ENCODE data around the gene AQP6. TPM values are rescaled to one million over a fixed set of nuclear protein-coding genes. Genes with fewer than 3 reads are reported as not detected.

AQP6 gene
- not detected for total RNA-seq

- Mint-ChIP-seq H3K36me3 (ENCODE audit: low read depth) (no peaks in the 10 kb centered on the region), H3K4me3 (no peak within 1 kb of the TSS), H3K27ac (no peak within 1 kb of the TSS), H3K27me3 (ENCODE audit: low read depth) (peaks cover 11% of the 10 kb centered on the region), H3K4me1 (ENCODE audit: low read depth) (no peaks in the 10 kb centered on the region), H3K9me3 (no peaks in the 10 kb centered on the region)
- CTCF ChIA-PET, result interaction anchor here (0.6 to 1.2 kb wide), 3 partner anchors 67 to 97 kb away, joined by 3 to 4 read pairs (median 3); no protein-coding TSS in a partner anchor
- intact Hi-C loops (cut with micrococcal nuclease), result no loop called here
- no peak for DNase-seq
Measured at GRCh38 chr12:49972641-49973360, at the start of gene AQP6. Gene AQP6, plus strand, starts transcription at chr12:49972947. Its CDS starts 227 bp downstream, at chr12:49973174.

GRCh38 chr12:49923035-49923644 lies 49.6 kb upstream of the AQP6 start:
- no peaks in the 10 kb centered on the region for H3K9me3 Mint-ChIP-seq
- DNase-seq, result no peak
- CTCF ChIA-PET, result interaction anchor here (1.1 kb wide), 1 partner anchor 22 kb away, joined by 3 read pairs; no protein-coding TSS in a partner anchor
- H3K36me3 Mint-ChIP-seq (ENCODE audit: low read depth), result no peaks in the 10 kb centered on the region
- H3K4me1 Mint-ChIP-seq (ENCODE audit: low read depth), result no peaks in the 10 kb centered on the region
- no peak overlapping the region for H3K4me3 Mint-ChIP-seq
- intact Hi-C loops (cut with micrococcal nuclease), result no loop called here
- H3K27ac Mint-ChIP-seq, result no peak overlapping the region
- H3K27me3 Mint-ChIP-seq (ENCODE audit: low read depth), result no peaks in the 10 kb centered on the region

- CTCF ChIA-PET, result no interaction called here
- H3K27me3 Mint-ChIP-seq (ENCODE audit: low read depth), result no peaks in the 10 kb centered on the region
- H3K36me3 Mint-ChIP-seq (ENCODE audit: low read depth), result no peaks in the 10 kb centered on the region
- H3K27ac Mint-ChIP-seq, result no peak overlapping the region
- intact Hi-C loops (cut with micrococcal nuclease), result no loop called here
- no peak overlapping the region for H3K4me3 Mint-ChIP-seq
- DNase-seq, result no peak
- no peaks in the 10 kb centered on the region for H3K9me3 Mint-ChIP-seq
- H3K4me1 Mint-ChIP-seq (ENCODE audit: low read depth), result no peaks in the 10 kb centered on the region
Measured at GRCh38 chr12:49923880-49924556, 48.7 kb upstream of the AQP6 start.

- Mint-ChIP-seq H3K4me1 (ENCODE audit: low read depth) (no peaks in the 10 kb centered on the region), H3K36me3 (ENCODE audit: low read depth) (no peaks in the 10 kb centered on the region), H3K9me3 (no peaks in the 10 kb centered on the region), H3K27ac (no peak overlapping the region), H3K4me3 (no peak overlapping the region), H3K27me3 (ENCODE audit: low read depth) (peaks cover under 1% of the 10 kb centered on the region)
- CTCF ChIA-PET, result interaction anchor here (1.3 kb wide), 1 partner anchor 21 kb away, joined by 3 read pairs; no protein-coding TSS in a partner anchor
- intact Hi-C loops (cut with micrococcal nuclease), result no loop called here
- DNase-seq, result no peak
Measured at GRCh38 chr12:49924628-49925246, 48.0 kb upstream of the AQP6 start.

GRCh38 chr12:49925433-49926204 lies 47.1 kb upstream of the AQP6 start:
- Mint-ChIP-seq H3K36me3 (ENCODE audit: low read depth) (no peaks in the 10 kb centered on the region), H3K27ac (no peak overlapping the region), H3K4me3 (no peak overlapping the region), H3K4me1 (ENCODE audit: low read depth) (peaks cover 3% of the 10 kb centered on the region), H3K9me3 (no peaks in the 10 kb centered on the region), H3K27me3 (ENCODE audit: low read depth) (peaks cover 1% of the 10 kb centered on the region)
- CTCF ChIA-PET, result interaction anchor here (1.3 kb wide), 1 partner anchor 20 kb away, joined by 3 read pairs; no protein-coding TSS in a partner anchor
- no peak for DNase-seq
- intact Hi-C loops (cut with micrococcal nuclease), result no loop called here

GRCh38 chr12:49928471-49928870 lies 44.3 kb upstream of the AQP6 start:
- Mint-ChIP-seq H3K4me3 (no peak overlapping the region), H3K9me3 (no peaks in the 10 kb centered on the region), H3K36me3 (ENCODE audit: low read depth) (no peaks in the 10 kb centered on the region), H3K4me1 (ENCODE audit: low read depth) (peaks cover 7% of the 10 kb centered on the region), H3K27me3 (ENCODE audit: low read depth) (peaks cover 1% of the 10 kb centered on the region), H3K27ac (no peak overlapping the region)
- DNase-seq, result no peak
- CTCF ChIA-PET, result interaction anchor here (1.1 to 1.8 kb wide), 2 partner anchors 17 to 59 kb away, joined by 3 to 11 read pairs; no protein-coding TSS in a partner anchor
- intact Hi-C loops (cut with micrococcal nuclease), result no loop called here

GRCh38 chr12:49929581-49929980 lies 43.2 kb upstream of the AQP6 start:
- intact Hi-C loops (cut with micrococcal nuclease), result no loop called here
- H3K9me3 Mint-ChIP-seq, result no peaks in the 10 kb centered on the region
- H3K27ac Mint-ChIP-seq, result no peak overlapping the region
- CTCF ChIA-PET, result interaction anchor here (0.7 to 0.9 kb wide), 4 partner anchors 24 to 208 kb away, joined by 3 to 4 read pairs (median 3); no protein-coding TSS in a partner anchor
- H3K36me3 Mint-ChIP-seq (ENCODE audit: low read depth), result no peaks in the 10 kb centered on the region
- peaks cover 1% of the 10 kb centered on the region for H3K27me3 Mint-ChIP-seq (ENCODE audit: low read depth)
- DNase-seq, result no peak
- no peak overlapping the region for H3K4me3 Mint-ChIP-seq
- peaks cover 7% of the 10 kb centered on the region for H3K4me1 Mint-ChIP-seq (ENCODE audit: low read depth)

- intact Hi-C loops (cut with micrococcal nuclease), result no loop called here
- Mint-ChIP-seq H3K4me3 (no peak overlapping the region), H3K9me3 (no peaks in the 10 kb centered on the region), H3K27ac (no peak overlapping the region), H3K4me1 (ENCODE audit: low read depth) (peaks cover 7% of the 10 kb centered on the region), H3K27me3 (ENCODE audit: low read depth) (peaks cover 1% of the 10 kb centered on the region), H3K36me3 (ENCODE audit: low read depth) (no peaks in the 10 kb centered on the region)
- CTCF ChIA-PET, result interaction anchor here (1.7 to 3.4 kb wide), 3 partner anchors 15 to 36 kb away, joined by 5 to 18 read pairs (median 10); no protein-coding TSS in a partner anchor
- peak; percentile 19 for DNase-seq
Measured at GRCh38 chr12:49930515-49931288, 42.0 kb upstream of the AQP6 start.

GRCh38 chr12:49932023-49932422 lies 40.7 kb upstream of the AQP6 start:
- CTCF ChIA-PET, result interaction anchor here (0.6 to 3.4 kb wide), 7 partner anchors 13 to 178 kb away, joined by 3 to 18 read pairs (median 4); no protein-coding TSS in a partner anchor
- Mint-ChIP-seq H3K4me3 (no peak overlapping the region), H3K4me1 (ENCODE audit: low read depth) (peaks cover 7% of the 10 kb centered on the region), H3K36me3 (ENCODE audit: low read depth) (no peaks in the 10 kb centered on the region), H3K27ac (no peak overlapping the region), H3K9me3 (no peaks in the 10 kb centered on the region), H3K27me3 (ENCODE audit: low read depth) (peaks cover 1% of the 10 kb centered on the region)
- intact Hi-C loops (cut with micrococcal nuclease), result no loop called here
- no peak for DNase-seq

GRCh38 chr12:49932533-49933130 lies 40.1 kb upstream of the AQP6 start:
- Mint-ChIP-seq H3K27me3 (ENCODE audit: low read depth) (peaks cover 1% of the 10 kb centered on the region), H3K36me3 (ENCODE audit: low read depth) (no peaks in the 10 kb centered on the region), H3K9me3 (no peaks in the 10 kb centered on the region), H3K4me3 (no peak overlapping the region), H3K27ac (no peak overlapping the region), H3K4me1 (ENCODE audit: low read depth) (peaks cover 7% of the 10 kb centered on the region)
- DNase-seq, result no peak
- intact Hi-C loops (cut with micrococcal nuclease), result no loop called here
- CTCF ChIA-PET, result interaction anchor here (1.4 to 3.4 kb wide), 5 partner anchors 13 to 65 kb away, joined by 3 to 18 read pairs (median 5); no protein-coding TSS in a partner anchor

All from activated naive CD4-positive, alpha-beta T cell treated with anti-CD3 and anti-CD28 coated beads for 36 hours (primary cell).